ENCODE data around the gene MRE11. TPM values are rescaled to one million over a fixed set of nuclear protein-coding genes. Genes with fewer than 3 reads are reported as not detected.
A peak's percentile ranks its signal among the peaks of the same experiment; 100 is the strongest.

The MRE11 gene
- polyA plus RNA-seq: 10 to 100 TPM in 1 of 3 donors, 1 to 10 TPM in 2; 9.1 to 20.1 (median 9.6) TPM

DNA sequence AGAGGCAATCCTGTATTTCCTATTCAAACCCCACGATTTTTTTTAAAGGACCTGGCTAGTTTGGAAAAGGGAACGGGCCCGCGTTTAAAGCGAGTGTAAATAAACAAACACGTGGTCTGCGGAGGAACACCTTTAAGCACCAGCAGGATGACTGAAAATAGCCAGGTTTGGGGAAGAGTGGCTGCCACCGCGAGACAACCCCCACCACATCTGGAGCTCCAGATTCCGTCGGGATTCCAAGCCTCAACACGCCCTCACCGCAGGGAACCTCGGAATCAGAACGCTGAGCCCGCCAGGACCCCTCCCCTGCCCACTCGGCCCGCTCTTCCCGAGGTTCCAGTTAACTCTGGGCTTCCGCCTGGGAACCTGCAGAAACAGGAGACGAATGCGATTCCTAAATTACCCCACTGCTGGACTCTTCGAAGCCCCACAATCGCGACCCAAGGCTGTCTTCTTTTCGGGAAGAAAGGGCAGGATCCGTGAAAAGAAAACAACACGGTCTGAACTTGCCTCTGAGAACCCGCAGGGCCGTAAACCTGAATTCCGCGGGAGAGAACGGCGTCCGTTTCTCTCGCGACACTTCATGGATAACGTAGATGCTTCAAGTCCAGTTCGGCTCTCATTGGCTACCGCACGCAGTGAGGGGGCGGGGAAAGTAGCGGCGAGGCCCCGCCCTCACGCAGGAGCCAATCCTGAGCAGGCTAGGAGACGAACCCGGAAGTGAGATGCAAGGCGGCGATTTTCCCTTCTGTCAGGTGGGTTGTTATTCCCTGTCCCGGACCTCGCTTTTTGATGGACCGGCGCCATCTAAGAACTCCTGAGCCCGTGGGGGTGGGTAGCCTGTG is at the start of gene MRE11, which contains the start of gene ANKRD49:
Gene MRE11, minus strand, starts transcription at position 564 of the 845 bp plus-strand sequence. CDS start 1,043 bp downstream, outside the sequence.
Gene ANKRD49, plus strand, starts transcription at position 704 of the 845 bp plus-strand sequence. CDS start 2,710 bp downstream, outside the sequence.
- peaks cover 32 to 47% of the 10 kb centered on the region in 2 donors for H3K4me1 Mint-ChIP-seq
- peak within 1 kb of the TSS; percentile 95 to 98 (median 97) for H3K4me3 Mint-ChIP-seq
- H3K27me3 Mint-ChIP-seq (ENCODE audit: low read depth in 3 of 3): peaks cover 0 to 9% (median 8%) of the 10 kb centered on the region in 3 donors
- H3K27ac Mint-ChIP-seq: peak within 1 kb of the TSS; percentile 93 to 98 (median 96)
- DNase-seq: peak; percentile 96 to 97 (median 97)
- H3K36me3 Mint-ChIP-seq: peaks cover 15 to 32% (median 23%) of the 10 kb centered on the region in 3 donors
- H3K9me3 Mint-ChIP-seq: no peaks in the 10 kb centered on the region

DNA sequence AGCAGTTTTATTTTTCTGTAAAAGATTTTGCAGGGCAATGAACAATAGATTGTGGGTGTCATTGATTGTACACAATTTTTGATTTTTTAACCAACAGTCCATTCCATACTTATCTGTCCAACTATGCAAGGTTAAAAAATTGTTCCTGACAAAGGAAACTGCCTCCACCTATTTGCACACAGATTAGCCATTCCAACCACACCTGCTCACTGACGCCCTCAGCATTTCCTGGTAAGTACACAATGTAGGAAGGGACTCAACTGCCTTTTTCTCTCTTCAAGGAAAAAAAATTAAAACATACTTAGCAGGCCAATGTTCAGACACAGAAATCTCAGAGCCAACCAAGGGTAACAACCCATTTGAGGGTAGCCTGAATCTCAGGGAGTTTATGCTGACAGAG is 45.8 kb upstream of the MRE11 start:
- Mint-ChIP-seq H3K4me3 (no peak overlapping the region), H3K4me1 (peaks cover 8 to 12% of the 10 kb centered on the region in 2 donors), H3K27ac (no peak overlapping the region), H3K9me3 (no peaks in the 10 kb centered on the region), H3K36me3 (no peaks in the 10 kb centered on the region), H3K27me3 (ENCODE audit: low read depth in 3 of 3) (peaks cover 2 to 8% (median 6%) of the 10 kb centered on the region in 3 donors)
- DNase-seq: no peak

DNA sequence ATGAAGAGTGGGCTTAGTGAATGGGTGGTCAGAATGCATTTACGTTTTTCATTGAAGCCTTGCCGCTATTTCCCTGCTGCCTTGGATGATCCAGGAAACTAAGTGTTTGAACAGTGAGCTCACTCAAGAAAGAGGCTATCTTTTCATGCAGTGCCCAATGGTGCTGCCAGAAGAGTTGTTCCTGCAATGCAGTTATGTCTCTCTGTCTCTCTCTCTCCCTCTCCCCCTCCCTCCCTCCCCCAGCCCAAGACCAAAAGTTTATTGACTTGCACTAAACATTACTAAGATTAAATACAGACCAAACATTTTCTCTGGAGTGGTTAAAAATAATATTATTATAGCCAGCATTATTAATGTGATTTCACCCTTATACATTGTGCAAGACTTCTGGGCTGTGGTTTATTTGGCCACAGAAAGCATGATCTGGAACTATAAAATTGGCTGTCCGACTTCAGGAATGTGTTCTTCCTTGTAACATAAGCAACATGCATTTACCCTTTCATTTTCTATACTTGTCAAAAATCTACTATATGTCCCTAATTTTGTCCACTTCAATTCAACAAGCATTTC is 43.5 kb upstream of the MRE11 start:
- Mint-ChIP-seq H3K4me1 (no peaks in the 10 kb centered on the region), H3K36me3 (no peaks in the 10 kb centered on the region), H3K9me3 (no peaks in the 10 kb centered on the region), H3K27me3 (ENCODE audit: low read depth in 3 of 3) (peaks cover 7 to 18% (median 11%) of the 10 kb centered on the region in 3 donors), H3K27ac (no peak overlapping the region), H3K4me3 (no peak overlapping the region)
- no peak for DNase-seq

DNA sequence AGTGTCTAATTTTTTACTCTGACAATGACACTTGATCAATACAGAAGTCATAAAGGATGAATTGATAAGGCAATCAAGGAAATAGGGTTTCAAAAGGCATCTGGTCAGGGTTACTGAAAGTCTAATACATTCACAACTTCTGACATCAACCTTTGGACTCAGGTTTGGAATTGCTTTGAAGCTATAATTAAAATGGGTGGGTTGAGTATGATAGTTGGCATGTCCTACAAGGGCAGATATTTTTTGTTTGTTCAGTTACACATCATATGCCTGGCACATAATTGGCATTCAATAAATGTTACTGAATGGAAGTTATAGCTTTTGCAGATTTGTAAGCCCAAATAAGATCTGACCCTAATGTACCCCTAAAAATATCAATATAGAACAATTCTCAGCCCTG is 42.7 kb upstream of the MRE11 start:
- H3K4me3 Mint-ChIP-seq: no peak overlapping the region
- no peaks in the 10 kb centered on the region for H3K9me3 Mint-ChIP-seq
- H3K36me3 Mint-ChIP-seq: no peaks in the 10 kb centered on the region
- no peaks in the 10 kb centered on the region for H3K4me1 Mint-ChIP-seq
- peaks cover 7 to 19% (median 11%) of the 10 kb centered on the region in 3 donors for H3K27me3 Mint-ChIP-seq (ENCODE audit: low read depth in 3 of 3)
- DNase-seq: no peak
- H3K27ac Mint-ChIP-seq: no peak overlapping the region

DNA sequence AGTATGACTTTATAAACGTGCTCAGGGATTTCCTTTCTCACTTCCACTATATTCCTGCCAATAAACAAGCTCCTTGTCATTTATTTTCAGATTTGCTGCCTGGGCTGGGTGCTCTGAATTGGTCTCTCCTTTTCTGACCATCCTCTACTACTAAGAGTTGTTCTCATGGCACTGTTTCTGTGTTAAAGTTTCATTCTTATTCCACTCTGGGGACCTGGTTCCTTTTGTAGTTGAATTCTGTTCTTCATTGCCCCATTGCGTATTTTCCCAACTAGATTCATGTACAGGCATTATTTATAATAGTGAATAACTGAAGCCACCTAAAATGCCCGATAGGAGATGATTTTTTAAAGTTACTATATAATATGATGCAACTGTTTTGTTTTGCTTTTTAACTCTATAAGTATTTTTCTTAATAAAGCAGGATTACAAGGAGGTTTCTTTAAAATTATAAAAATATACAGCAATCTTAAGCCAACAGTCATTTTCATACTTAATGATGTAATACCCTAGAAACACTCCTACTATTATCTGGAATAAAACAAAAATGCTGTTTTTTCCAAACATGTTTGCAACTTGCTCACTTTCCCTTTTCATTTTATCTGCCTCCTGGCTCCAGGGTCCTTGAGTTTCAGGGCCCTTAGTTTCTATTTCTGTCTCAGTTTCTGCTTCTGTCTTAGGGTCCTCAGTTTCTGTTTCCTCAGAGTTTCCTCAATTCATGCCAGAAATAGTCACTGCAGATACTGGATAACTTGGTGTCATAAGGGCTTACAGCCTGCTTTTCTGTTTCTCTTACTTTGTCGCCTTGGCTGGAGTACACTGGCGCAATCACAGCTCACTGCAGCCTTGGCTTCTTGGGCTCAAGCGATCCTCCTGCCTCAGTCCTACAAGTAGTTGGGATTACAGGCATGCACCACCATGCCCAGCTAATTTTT is 40.3 kb upstream of the MRE11 start:
- Mint-ChIP-seq H3K4me1 (no peaks in the 10 kb centered on the region), H3K36me3 (no peaks in the 10 kb centered on the region), H3K9me3 (no peaks in the 10 kb centered on the region), H3K27me3 (ENCODE audit: low read depth in 3 of 3) (peaks cover 7 to 19% (median 11%) of the 10 kb centered on the region in 3 donors), H3K27ac (no peak overlapping the region), H3K4me3 (no peak overlapping the region)
- DNase-seq: no peak

DNA sequence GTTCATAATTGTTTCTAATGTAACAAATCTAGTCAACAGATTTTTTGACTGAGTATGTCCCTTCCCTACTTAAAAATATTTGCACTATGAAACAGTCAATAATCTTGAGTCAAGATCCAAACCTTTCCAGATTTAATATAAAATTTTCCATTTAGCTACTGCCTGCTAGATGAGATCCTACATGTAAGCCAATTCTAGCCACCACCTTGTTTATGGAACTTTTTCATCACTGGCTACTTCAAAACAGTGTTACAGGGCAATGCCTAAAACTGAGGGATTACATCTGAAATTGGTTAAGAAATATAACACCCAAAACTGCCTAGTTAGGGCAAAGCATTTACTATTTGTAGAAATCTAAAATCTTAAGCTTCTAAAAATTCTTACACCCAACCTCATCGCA is 39.6 kb upstream of the MRE11 start:
- no peak overlapping the region for H3K4me3 Mint-ChIP-seq
- no peak for DNase-seq
- no peaks in the 10 kb centered on the region for H3K9me3 Mint-ChIP-seq
- no peaks in the 10 kb centered on the region for H3K36me3 Mint-ChIP-seq
- H3K4me1 Mint-ChIP-seq: no peaks in the 10 kb centered on the region
- H3K27ac Mint-ChIP-seq: no peak overlapping the region
- peaks cover 7 to 19% (median 11%) of the 10 kb centered on the region in 3 donors for H3K27me3 Mint-ChIP-seq (ENCODE audit: low read depth in 3 of 3)

DNA sequence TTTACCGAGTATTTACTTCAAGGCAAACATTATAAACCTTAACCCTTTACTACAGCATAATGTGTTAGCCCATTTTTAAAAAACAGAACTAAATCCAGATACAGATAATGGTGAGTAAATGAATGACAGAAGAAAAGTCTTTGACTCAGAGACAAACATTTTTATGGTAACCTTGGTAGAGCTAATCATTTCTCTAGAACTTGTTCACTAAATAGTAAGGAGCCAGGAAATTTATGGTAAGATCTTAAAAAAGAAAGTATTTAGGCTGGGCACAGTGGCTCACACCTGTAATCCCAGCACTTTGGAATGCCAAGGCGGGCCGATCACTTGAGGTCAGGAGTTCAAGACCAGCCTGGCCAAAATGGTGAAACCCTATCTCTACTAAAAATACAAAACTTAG is 38.6 kb upstream of the MRE11 start:
- H3K27ac Mint-ChIP-seq: no peak overlapping the region
- DNase-seq: no peak
- H3K9me3 Mint-ChIP-seq: no peaks in the 10 kb centered on the region
- no peaks in the 10 kb centered on the region for H3K4me1 Mint-ChIP-seq
- H3K27me3 Mint-ChIP-seq (ENCODE audit: low read depth in 3 of 3): peaks cover 7 to 17% (median 11%) of the 10 kb centered on the region in 3 donors
- no peaks in the 10 kb centered on the region for H3K36me3 Mint-ChIP-seq
- H3K4me3 Mint-ChIP-seq: no peak overlapping the region

DNA sequence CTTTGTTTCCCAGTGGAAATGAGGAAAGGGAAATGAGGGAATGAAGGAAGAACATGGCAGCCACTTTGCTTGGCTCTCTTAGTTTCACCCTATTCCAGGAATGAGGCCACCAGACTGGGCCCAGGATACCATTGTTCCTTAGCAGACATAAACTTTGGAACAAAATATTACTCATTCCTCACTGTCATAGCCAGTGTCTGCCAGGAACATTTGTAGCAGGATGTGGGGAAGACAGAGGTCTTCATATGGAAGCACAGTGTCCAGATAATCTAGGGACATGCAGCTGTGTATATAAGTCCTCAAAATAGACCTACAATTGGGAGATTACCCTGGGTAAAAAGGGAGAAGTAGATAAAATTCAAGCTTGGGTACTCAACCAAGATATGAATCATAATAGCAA is 34.9 kb upstream of the MRE11 start:
- Mint-ChIP-seq H3K27ac (no peak overlapping the region), H3K4me1 (no peaks in the 10 kb centered on the region), H3K9me3 (no peaks in the 10 kb centered on the region), H3K36me3 (no peaks in the 10 kb centered on the region), H3K27me3 (ENCODE audit: low read depth in 3 of 3) (peaks cover 0 to 24% (median 4%) of the 10 kb centered on the region in 3 donors), H3K4me3 (no peak overlapping the region)
- DNase-seq: no peak

DNA sequence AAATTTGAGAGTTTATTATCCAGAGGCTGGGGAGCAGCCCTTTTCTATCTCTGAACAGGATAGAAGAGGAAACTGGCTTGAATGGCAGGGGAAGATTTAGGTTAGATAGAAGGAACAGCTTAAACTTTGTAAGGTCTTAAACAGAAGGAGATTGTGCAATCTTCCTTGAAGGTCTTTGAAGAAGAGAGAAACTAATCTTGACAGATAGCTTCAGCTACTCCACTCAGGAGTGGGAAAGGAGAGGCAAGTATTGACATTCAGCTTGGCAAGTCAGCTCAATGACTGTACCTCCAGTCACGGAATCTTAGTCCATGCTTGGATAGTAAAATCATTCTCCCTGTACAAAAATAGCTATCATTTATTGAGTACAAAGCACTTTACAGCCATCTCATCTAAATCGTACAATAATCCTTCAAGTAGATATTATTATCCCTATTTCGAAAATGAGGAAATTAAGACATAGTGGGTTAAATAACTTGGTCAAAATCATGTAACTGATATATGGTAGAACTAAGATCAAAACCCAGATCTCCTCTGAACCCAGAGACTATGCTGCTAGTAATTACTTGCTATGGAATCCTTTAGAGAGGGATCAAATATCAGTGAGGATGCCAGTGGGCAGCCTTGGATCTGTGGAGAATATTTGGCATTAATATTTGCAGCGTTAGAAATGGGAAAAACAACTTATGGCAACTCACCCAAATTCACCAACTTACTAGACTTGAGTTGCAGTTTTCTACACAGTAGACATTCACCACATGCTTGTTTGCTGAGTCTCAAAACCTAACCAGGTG is 33.2 kb upstream of the MRE11 start:
- H3K4me3 Mint-ChIP-seq: no peak overlapping the region
- H3K36me3 Mint-ChIP-seq: no peaks in the 10 kb centered on the region
- no peaks in the 10 kb centered on the region for H3K9me3 Mint-ChIP-seq
- DNase-seq: no peak
- peaks cover 0 to 23% (median 0%) of the 10 kb centered on the region in 3 donors for H3K27me3 Mint-ChIP-seq (ENCODE audit: low read depth in 3 of 3)
- no peak overlapping the region for H3K27ac Mint-ChIP-seq
- H3K4me1 Mint-ChIP-seq: no peaks in the 10 kb centered on the region

DNA sequence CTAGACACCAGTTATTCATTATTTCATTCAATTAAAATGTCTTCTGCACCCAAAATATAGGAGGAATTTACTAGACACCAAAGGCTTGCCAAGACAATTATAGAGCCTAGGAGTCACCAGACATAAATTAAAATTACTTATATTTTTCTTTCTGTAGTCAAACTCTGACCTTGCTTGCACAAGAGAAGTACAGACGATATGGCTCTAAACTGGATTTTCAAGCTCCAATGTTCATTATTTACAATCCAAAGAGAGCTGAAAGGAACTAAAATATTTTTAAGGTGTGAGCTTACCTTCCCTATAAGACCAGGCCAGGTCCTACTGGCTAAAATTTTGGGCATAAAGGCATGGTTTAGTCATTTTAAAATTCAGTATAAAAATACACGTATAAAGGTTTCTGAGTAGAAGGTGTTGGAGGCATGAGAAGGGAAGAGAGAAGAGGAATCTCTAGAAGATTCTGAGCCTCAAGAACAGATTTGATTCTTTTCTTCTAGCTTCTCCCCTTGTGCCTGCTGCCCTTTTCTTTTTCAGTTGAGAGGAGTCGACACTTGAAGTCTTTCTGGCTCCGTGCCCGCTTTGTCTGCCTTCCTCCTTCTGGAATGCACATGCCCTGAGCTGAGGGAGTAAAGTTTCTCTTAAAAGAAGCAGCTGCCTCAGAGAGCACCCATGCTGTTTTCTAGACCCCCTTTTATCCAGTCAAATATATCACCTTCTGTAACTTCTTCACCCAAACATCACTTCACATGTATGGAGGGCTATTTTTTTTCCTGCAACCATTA is 32.1 kb upstream of the MRE11 start:
- Mint-ChIP-seq H3K9me3 (no peaks in the 10 kb centered on the region), H3K4me1 (no peaks in the 10 kb centered on the region), H3K36me3 (no peaks in the 10 kb centered on the region), H3K27me3 (ENCODE audit: low read depth in 3 of 3) (peaks cover 0 to 23% (median 0%) of the 10 kb centered on the region in 3 donors), H3K4me3 (no peak overlapping the region), H3K27ac (no peak overlapping the region)
- DNase-seq: no peak

DNA sequence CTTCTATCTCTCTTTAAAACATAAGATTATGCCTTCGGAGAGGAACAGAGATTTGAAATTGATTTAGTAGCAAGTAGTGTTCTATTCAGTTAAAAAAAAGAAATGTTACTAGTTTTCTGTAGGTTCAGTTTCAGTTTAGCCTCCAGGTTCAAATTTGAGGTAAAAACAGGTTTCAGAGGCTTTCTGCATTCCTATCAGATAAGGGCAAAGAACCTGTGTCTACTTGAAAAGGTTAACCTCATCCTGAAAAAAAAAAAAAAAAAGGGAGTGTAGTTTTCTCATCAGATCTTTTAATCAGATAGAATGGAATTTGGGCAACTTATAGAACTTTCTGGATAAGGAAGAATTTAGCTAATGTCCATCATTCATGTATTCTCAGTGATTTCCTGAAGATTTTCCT is 30.7 kb upstream of the MRE11 start:
- Mint-ChIP-seq H3K27me3 (ENCODE audit: low read depth in 3 of 3) (peaks cover 0 to 21% (median 0%) of the 10 kb centered on the region in 3 donors), H3K4me1 (no peaks in the 10 kb centered on the region), H3K36me3 (no peaks in the 10 kb centered on the region), H3K4me3 (no peak overlapping the region), H3K9me3 (no peaks in the 10 kb centered on the region), H3K27ac (no peak overlapping the region)
- no peak for DNase-seq

DNA sequence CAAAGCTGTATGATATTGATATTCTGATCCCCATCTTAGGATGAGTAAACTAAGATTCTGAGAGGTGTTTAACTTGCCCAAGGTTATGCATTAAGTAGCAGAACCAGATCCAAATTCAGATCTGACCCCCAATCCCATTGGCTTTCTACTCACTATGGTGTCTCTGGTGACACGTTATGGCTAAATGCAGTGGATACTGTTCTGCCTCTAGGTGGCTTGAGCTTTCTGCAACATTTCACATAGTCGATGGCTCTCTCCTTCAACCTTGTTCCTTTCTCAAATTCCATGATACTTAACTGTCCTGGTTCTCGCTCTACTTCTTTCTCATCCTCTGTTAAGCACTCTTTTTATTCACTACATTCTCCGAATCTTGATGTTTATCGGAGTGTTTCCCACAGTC is 28.0 kb upstream of the MRE11 start:
- Mint-ChIP-seq H3K9me3 (no peaks in the 10 kb centered on the region), H3K4me3 (no peak overlapping the region), H3K27me3 (ENCODE audit: low read depth in 3 of 3) (peaks cover 0 to 21% (median 0%) of the 10 kb centered on the region in 3 donors), H3K27ac (no peak overlapping the region), H3K36me3 (no peaks in the 10 kb centered on the region), H3K4me1 (no peaks in the 10 kb centered on the region)
- no peak for DNase-seq
